ENCODE data around the gene ARFGAP1.

Gene ARFGAP1

DNA sequence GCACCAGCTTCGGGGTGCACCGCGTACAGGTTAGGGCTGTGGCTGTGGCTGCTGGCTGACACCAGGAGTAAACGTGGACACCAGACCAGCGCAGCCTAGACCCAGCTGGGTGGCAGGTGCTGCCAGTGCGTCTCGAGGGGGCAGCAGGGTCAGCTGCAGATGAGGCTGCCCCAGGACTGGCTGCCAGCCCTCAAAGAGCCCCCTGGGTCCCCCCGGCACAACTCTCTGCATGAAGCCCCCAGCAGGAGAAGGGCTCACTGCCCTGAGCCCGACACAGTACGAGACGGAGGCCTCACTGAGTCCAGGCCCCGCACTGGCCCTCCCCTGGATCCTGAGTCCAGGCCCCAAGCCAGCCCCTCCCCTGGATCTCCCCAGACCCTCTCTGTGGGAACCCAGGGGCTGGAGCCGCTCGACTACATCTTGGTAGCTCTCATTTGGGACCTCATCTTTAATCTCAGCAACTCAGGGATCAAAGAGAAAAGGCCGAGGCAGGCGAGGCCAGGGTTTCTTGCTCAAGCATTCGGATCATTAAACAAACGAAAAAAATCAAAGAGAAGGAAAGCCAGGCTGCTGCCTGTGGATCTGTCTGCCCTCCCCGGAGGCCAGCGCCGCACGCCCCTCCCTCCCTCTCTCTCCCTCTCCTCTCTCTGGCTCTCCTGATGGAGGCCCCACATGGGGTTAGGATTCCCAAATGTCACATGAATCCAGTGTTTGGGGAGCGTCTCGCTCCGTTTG lies 11.4 kb upstream of the ARFGAP1 start:
- no peak for DNase-seq

- no peak for DNase-seq
These were observed 10.7 kb upstream of the ARFGAP1 start for GRCh38 chr20:63261795-63262528.

DNA sequence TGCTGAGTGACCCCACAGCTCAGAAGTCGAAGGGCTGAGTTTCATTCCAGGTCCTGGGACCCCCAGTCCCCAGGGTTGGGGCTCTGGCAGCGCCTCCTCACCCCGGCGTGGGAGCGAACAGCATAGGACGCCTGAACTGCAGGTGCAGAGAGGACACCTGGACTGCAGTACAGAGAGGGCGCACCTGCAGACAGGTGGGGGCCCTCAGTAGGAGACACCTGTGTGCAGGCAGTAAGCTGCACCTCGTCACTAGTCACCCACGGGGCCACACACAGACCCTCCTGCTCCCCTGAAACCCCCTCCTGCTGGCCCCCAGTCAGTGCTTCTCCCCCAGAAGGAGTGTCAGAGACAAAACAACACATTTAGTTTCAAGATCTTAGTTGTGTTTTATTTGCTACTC lies 9.8 kb upstream of the ARFGAP1 start:
- no peak for DNase-seq

DNA sequence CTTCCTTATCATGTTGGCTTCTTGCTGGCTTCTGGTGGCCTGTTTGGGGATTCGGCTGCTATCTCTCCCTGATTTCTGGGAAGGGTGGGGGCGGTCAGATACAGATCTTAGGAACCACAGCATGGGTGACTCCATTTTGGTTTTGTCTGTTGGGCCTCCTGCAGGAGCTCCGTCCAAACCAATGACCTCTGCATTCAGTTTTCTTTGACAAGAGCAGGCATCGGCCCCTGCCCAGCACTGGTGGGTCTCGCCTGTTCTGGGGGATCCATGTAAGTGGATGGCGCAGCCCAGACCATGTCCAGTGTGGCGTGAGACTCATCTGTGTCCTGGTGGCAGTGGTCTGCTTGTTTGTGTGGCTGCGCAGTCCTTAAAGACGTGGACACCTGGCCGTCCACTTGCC lies 8.6 kb upstream of the ARFGAP1 start:
- DNase-seq = no peak

GRCh38 chr20:63264519-63264918 lies 8.1 kb upstream of the ARFGAP1 start:
- DNase-seq = no peak

GRCh38 chr20:63265891-63266515 lies 6.6 kb upstream of the ARFGAP1 start:
- DNase-seq = no peak

DNA sequence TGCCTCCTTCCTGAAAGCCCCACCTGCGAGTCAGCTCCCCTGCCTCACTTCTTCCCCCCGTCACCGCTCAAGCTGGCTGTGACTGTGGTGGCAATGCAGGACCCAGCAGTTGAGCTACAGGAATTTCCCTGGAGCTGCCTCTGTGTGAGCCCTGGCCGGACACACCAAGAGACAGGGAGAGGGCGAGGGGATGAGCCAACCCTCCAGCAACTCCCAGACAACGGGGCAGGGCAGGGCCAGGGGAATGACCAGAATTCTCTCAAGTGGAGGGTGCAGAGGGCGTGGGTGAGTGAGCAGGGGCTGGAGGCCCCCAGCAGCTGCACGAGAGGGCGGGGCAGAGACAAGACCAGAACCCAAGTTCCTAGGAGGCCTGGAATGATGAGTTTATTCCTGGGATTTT lies 4.9 kb upstream of the ARFGAP1 start:
- DNase-seq = no peak

DNA sequence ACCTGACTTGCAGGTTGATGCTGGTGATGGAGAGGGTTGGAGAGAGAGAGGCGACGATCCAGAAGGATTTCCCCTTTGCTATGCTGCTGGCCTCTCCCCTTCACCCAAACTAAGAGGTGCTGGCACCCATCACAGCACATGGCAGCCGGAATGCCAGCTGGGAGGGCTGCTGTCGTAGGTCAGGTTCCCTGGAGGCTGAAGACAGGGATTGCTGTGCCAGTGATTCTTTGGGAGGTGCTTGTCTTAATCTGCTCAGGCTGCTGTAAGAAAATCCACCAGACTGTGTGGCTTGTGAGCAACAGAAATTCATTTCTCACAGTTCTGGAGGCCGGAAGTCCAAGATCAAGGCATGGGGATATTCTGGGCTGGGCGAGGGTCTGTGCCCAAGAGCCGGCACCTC lies 4.4 kb upstream of the ARFGAP1 start:
- no peak for DNase-seq

- no peak for DNase-seq
These were observed 3.8 kb upstream of the ARFGAP1 start for GRCh38 chr20:63268671-63269439.

DNA sequence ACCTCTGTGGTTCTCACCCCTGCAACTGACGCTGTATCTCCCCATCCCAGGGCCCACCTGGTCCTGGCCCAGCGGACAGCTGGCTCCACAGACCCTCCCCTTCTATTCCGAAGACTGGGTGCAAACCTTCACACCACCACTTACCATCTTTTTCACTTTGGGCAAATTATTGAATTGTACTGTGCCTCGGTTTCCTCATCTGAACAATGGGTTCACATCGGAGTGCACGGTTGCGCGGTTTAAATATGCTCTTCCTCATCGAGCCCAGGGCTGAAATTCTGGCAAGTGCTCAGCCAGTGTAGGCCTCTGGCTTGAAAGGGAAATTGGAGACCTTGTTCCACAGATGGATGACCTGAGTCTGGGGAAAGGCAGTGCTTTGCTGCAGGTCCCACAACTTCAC lies 2.9 kb upstream of the ARFGAP1 start:
- DNase-seq = no peak

GRCh38 chr20:63270606-63271325 lies 1.8 kb upstream of the ARFGAP1 start:
- peak; percentile 44 for DNase-seq

GRCh38 chr20:63273059-63273579 lies 506 bp downstream of the ARFGAP1 start:
- no peak for DNase-seq

DNA sequence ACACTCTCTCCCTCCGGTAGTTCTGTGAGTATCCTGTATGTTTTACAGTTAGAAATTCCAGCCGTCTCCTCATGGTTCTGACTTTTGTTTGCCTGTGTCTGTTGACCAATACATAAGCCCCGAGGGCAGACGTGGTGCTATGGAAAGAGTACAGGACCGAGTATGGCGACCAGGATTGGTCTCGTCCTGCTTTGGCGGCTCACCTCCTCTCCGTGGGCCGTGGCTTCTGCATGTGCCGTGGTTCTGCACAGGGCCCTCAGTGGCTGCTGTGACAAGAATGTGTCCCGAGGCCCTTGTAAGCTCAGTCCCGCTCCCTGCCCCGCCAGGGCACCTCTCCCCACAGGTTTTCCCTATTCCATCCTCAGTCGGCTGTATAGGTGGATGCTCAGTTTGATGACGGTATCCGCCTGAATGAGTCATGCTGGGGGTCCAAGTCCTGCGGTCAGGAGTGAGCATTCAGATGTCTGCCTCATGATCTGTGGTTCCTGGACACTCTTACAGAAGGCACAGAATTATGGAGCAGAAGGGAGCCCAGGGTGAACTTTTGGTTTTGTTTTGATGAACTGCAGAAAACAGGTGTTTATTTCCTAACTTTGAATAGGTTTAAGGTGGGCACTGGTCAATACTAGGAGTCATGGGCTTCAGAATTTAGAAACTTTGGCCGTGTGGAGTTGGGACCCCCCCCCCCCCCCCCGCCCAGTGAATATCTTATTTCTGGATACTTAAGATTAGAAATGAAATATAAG lies 1.2 kb downstream of the ARFGAP1 start:
- no peak for DNase-seq

DNA sequence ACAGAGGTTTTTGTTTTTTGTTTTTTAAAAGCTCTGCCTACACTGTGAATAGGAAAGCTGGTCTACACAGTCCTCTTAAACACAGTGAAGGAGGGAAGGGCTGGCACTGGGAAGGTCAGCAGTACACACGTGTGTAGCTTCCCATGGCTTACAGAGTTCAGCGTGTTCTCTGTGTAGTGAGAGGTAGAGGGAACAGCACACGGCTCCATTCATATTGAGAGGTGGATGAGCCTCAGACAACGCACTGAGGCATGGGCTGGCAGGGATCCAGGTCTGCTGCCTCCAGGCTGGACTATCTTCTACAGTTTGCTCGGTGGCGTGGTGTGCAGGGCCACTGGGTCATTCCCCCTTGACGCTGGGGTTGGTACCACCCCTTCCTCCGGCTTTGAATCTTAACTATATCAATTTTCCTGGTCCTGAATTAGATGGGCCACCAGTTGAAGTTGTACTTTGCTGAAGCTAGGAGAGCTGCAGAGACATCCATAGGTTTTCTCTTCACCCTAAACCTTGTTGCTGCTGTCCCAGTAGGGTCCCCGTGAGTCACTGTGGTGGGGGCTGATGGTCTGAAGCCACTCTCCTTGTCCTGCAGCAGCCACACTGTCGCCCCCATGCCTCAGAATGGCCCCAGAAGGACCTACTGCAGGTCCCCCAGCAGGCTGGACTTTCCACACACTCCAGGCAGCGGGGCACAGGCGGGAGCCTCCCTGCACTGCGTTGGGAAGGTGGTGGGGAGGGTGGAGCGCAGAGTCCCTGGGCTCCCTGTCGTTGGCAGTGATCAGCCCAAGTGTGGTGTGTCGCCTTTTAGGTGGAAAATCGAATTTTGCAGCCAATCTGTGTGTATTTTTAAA lies 2.0 kb downstream of the ARFGAP1 start:
- no peak for DNase-seq

DNA sequence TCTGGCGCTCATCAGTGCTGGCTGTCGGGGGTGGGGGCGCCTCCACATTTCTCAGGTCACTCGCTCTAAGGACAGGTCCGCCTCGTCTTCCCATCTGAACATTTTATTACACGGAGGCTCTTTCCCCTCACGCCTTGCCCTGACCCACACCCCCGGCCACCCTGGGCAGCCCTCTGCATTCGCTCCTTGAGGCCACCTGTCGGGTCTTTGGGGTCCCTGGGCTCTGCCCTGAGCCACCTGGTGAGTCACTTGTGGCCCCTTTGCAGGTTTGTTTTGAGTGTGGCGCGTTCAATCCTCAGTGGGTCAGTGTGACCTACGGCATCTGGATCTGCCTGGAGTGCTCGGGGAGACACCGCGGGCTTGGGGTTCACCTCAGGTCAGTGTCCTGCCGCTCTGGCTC lies 3.2 kb downstream of the ARFGAP1 start:
- DNase-seq = no peak

- no peak for DNase-seq
These were observed 4.3 kb downstream of the ARFGAP1 start for GRCh38 chr20:63276956-63277355.

DNA sequence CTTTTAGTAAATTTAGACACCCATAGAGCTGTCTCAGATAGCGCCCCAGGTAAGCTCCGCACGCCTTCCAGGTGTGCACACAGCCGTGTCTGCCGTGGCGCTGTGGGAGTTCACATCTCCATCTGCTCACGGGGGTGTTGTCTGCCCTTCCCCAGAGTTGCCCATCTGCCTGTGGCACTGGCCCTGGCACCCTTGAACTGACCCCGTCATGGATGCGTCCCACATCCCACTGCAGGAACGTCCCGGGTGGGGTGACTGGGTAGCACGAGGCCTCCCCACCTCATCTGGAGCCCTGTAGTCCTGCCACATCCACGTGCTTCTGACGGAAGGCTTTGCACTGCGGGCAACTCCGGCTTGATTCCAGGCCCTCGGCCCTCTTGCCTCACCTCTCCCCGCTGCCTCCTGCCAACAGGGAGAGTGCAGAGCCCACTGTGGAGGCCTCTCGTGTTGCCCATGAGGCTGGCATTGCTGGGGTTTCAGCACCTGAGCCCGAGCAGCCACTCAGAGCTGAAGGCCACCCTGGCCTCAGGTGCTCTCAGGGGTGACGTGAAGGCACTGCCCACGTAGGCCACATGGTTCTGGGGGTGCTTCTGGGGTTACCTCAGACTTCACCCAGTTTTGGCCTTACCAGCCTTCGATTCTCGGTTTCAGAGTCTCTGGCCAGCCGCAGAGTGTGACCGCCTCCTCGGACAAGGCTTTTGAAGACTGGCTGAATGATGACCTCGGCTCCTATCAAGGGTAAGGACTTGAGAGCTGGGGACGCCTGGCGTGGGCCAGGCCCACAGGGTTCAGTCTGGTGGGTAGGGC lies 5.1 kb downstream of the ARFGAP1 start:
- DNase-seq = no peak

DNA sequence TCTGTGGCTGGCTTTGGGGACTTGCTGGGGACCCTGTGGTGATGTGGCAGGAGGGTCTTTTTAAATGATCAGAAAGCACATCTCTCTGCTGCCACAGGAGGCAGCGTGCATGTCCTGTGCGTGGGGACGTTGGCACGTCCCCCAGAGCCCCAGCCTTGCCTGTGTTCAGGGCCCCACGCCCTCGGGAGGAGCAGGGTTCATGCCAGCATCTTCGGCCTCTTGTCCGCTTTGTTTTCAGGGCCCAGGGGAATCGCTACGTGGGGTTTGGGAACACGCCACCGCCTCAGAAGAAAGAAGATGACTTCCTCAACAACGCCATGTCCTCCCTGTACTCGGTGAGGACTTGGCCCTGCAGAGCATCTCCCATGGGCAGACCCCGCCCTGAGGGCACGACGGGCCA lies 6.0 kb downstream of the ARFGAP1 start:
- DNase-seq = no peak

DNA sequence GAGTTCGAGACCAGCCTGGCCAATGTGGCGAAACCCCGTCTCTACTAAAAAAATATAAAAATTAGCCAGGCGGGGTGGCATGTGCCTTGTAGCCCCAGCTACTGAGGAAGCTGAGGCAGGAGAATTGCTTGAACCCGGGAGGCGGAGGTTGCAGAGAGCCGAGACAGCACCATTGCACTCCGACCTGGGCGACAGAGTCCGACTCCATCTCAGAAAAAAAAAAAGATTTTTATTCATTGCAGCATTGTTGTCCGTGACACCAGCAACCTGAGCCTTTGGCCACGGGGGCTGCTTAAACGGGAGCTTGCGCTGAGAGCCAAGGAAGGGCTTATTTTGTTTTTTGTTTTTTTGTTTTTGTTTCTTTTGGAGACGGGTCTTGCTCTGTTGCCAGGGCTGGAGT lies 7.3 kb downstream of the ARFGAP1 start:
- no peak for DNase-seq

- DNase-seq = no peak
These were observed 7.8 kb downstream of the ARFGAP1 start for GRCh38 chr20:63280371-63280770.

All from MV-4-11 (cell line).